Mucosa of descending colon (tissue), 3 donors: ENCODE results near the gene CFAP99. TPM values are rescaled to one million over a fixed set of nuclear protein-coding genes. Genes with fewer than 3 reads are reported as not detected.

Source experiments
- ATAC-seq: fragments of 200-7000 bp; cut with Tn5 transposase; one replicate; pipeline ENCODE4 v1.9.1; 2020; ENCODE audit warnings: mild to moderate bottlenecking, moderate library complexity
- DNase-seq, 3 donors: peaks; one replicate each; pipeline ENCODE4 v3.0.0-alpha.2; 2020
- H3K36me3 ChIP-seq: fragments of 200-600 bp; one replicate; pipeline ENCODE4 v1.8.0; 2021; ENCODE audit warnings: low read depth, mild to moderate bottlenecking
- H3K4me1 ChIP-seq: fragments of 200-600 bp; one replicate; pipeline ENCODE4 v1.8.0; 2021; ENCODE audit warnings: low read depth, mild to moderate bottlenecking
- H3K4me3 ChIP-seq: fragments of 200-600 bp; one replicate; pipeline ENCODE4 v1.8.0; 2021; ENCODE audit warnings: mild to moderate bottlenecking
- H3K9me3 ChIP-seq: fragments of 200-600 bp; one replicate; pipeline ENCODE4 v1.8.0; 2021; ENCODE audit warnings: mild to moderate bottlenecking
- intact Hi-C, 2 donors: fragments of 100-400 bp; cut with DNase I in 1 of 2; cut with micrococcal nuclease in 1 of 2; formaldehyde crosslinking; loops; one replicate each; pipeline versions ENCODE4 v1.11.0 to v1.11.1; 2022; cut with DNase I, micrococcal nuclease
- total RNA-seq, 3 donors: library from RNA; stranded (reverse); fragmentation: NEBNext Ultra II Directional in 2 of 3; extraction: Animal tissue kit (Norgen Biotek cat#: 25700) in 2 of 3; gene quantifications; one replicate each; pipeline versions ENCODE4 v1.2.1 to v1.2.4, GENCODE V29; 2021 to 2023
- TF ChIP-seq, protein P1 (sequence below): fragments of 200-600 bp; IDR thresholded peaks from one replicate; pipeline ENCODE4 v1.8.0; 2022; ENCODE audit warnings: antibody characterized with exemption, mild to moderate bottlenecking
- donor health status: DM: no; HTN: no; CAD: no; lungs with moderate emphysema.
- donor health status: DM: no; HTN: no; CAD: no.
- donor health status: DM: no; HTN: yes; CAD: no.

The CFAP99 gene
- total RNA-seq, 3 donors from 2014 or later = 1.2 to 1.3 (median 1.2) TPM

DNA sequence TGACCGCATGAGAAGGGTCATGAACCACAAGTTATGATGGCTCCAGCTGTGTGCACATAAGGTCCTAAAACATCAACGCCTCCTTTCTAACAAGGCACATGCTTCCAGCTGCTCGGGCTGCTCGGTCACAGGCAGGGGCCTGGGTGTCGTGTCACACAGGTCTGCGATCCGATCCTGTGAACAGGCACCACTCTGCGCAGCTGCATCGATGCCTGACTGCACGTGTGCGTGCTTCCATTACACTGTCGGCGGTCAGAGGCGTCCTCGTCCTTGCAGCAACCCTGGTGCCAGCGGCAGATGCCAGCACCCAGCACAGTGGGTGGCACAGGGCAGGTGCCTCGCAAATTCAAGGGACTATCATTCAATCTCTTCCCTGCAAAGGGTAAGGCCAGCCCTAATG lies 24.2 kb upstream of the CFAP99 start:
- TF ChIP-seq, protein P1, sequence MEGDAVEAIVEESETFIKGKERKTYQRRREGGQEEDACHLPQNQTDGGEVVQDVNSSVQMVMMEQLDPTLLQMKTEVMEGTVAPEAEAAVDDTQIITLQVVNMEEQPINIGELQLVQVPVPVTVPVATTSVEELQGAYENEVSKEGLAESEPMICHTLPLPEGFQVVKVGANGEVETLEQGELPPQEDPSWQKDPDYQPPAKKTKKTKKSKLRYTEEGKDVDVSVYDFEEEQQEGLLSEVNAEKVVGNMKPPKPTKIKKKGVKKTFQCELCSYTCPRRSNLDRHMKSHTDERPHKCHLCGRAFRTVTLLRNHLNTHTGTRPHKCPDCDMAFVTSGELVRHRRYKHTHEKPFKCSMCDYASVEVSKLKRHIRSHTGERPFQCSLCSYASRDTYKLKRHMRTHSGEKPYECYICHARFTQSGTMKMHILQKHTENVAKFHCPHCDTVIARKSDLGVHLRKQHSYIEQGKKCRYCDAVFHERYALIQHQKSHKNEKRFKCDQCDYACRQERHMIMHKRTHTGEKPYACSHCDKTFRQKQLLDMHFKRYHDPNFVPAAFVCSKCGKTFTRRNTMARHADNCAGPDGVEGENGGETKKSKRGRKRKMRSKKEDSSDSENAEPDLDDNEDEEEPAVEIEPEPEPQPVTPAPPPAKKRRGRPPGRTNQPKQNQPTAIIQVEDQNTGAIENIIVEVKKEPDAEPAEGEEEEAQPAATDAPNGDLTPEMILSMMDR = no peak
- no peaks in the 10 kb centered on the region for H3K36me3 ChIP-seq
- intact Hi-C loops = no loop called here

DNA sequence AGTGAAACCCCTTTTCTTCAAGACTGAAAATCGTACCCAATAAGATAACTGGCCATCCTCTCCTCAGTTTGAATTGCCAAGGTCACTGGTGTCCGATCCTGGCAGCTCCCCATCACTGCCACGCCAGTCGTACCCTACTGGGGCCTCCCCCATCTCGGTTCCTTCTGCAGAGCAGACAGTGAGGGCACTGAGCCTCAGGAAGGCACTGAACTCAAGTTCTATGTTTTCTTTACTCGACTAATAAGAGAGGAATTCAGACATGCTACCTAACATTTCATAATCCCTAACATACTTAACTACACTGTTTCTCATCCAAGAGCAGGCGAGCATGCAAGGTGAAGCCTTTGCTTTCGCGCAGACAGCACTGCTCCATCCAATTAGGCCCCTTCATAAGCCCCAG lies 23.7 kb upstream of the CFAP99 start:
- DNase-seq (no peak), ATAC-seq (no peak)
- no peaks in the 10 kb centered on the region for H3K36me3 ChIP-seq
- peaks cover 23% of the 10 kb centered on the region for H3K4me1 ChIP-seq
- no peak overlapping the region for H3K4me3 ChIP-seq
- TF ChIP-seq, protein P1 = no peak
- intact Hi-C loops = no loop called here
- no peaks in the 10 kb centered on the region for H3K9me3 ChIP-seq

More for the DNA sequence above, 24.2 kb upstream of the CFAP99 start:
- no peaks in the 10 kb centered on the region for H3K9me3 ChIP-seq
- DNase-seq (peak in 1 of 3 donors; percentile 40), ATAC-seq (no peak)
- H3K4me3 ChIP-seq = no peak overlapping the region
- peaks cover 23% of the 10 kb centered on the region for H3K4me1 ChIP-seq

DNA sequence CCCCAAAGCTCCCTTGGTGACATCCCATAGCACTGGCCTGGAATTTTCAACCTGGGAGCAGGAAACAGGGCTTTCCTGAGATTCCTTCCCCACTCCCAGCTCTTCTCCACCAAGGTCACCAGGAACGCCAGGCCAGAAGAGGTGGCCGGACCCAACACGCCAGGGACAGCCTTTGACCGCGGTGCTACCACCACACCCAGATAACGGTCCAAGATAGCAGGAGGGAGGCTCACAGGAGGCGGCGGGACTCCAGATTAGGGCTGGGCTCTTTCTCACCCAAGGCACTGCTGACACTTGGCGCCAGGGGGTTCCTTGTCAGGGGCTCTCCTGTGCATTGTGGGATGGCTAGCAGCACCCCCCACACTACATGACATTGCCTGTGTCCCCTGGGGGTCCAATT lies 23.2 kb upstream of the CFAP99 start:
- intact Hi-C loops = no loop called here
- H3K9me3 ChIP-seq = no peaks in the 10 kb centered on the region
- TF ChIP-seq, protein P1 = no peak
- ATAC-seq (peak; percentile 54), DNase-seq (peak in 1 of 3 donors; percentile 56)
- no peak overlapping the region for H3K4me3 ChIP-seq
- H3K36me3 ChIP-seq = no peaks in the 10 kb centered on the region
- peaks cover 23% of the 10 kb centered on the region for H3K4me1 ChIP-seq

DNA sequence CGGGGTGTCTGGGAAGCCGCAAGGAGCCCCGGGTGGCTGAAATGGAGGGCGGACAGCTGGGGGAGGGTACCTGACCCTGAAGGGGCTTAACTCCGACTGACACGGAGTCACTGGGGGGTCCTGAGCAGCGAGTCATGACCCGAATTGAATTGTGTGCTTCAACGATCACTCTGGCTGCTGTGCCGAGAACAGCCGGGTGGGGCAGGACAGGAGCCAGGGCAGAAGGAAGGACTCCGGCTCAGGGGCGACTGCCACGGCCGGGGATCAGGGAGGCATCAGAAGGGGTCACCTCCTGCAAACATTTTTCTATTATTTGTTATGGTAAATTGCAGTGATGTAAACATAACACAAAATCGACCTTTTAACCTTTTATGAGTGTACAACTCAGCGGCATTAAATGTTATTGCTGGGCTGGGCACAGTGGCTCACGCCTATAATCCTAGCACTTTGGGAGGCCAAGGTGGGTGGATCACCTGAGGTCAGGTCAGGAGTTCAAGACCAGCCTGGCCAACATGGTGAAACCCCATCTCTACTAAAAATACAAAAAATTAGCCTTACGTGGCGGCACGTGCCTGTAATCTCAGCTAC lies 21.9 kb upstream of the CFAP99 start:
- DNase-seq (peak; percentile 43 to 51 (median 49)), ATAC-seq (peak; percentile 64)
- no peaks in the 10 kb centered on the region for H3K36me3 ChIP-seq
- intact Hi-C loops = no loop called here
- TF ChIP-seq, protein P1 = no peak
- H3K4me3 ChIP-seq = no peak overlapping the region
- H3K9me3 ChIP-seq = no peaks in the 10 kb centered on the region
- peaks cover 27% of the 10 kb centered on the region for H3K4me1 ChIP-seq

DNA sequence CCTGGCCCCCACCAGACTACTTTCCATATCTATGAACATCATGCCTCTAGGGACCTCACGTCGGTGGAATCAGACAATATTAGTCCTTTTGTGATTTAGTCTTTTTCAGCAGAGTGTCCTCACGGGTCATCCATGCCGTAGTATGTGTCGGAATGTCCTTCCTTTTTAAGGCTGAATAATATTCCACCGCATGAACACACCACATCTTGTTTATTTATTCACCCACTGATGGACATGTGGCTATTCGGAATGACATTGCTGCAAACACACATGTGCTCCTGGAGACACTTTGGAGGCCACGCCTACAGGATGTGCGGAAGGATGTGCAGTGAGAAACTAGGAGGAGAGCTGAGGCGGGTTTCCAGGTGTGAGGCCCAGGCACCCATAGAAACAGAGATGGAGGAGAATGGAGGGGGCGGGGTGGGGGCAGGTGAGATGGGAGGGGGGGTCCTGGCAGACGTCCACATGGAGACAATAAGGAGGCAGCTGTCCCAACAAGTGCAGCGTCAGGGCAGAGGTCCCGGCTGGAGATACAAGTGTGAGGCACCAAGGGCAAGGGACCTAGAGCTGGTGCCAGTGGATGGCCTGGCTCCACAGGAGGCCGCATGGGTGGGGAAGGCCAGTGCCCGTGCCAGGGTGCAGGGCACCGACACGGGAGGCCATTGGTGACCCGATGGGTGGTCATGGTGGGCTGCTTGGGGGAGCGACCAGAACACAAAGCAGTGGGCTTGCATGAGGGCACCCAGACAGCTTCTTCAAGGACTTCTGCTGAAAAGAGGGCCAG lies 21.0 kb upstream of the CFAP99 start:
- TF ChIP-seq, protein P1 = no peak
- intact Hi-C loops = no loop called here

More for the DNA sequence above, 21.0 kb upstream of the CFAP99 start:
- peaks cover 36% of the 10 kb centered on the region for H3K4me1 ChIP-seq
- no peak overlapping the region for H3K4me3 ChIP-seq
- ATAC-seq (no peak), DNase-seq (no peak)
- no peaks in the 10 kb centered on the region for H3K36me3 ChIP-seq
- H3K9me3 ChIP-seq = no peaks in the 10 kb centered on the region
